Measurements from ENCODE around the gene TTC39C. TPM values are rescaled to one million over a fixed set of nuclear protein-coding genes. Genes with fewer than 3 reads are reported as not detected.

The TTC39C gene
- total and polyA plus RNA-seq, 2 experiments from 2014 or later, result 69.4 to 136 TPM

- TF ChIP-seq CTCF (conservative IDR thresholded peaks at IDR 0.05; ENCODE audit: low read depth in 2 of 2), result no peak
- TF ChIP-seq CREB1 (CRISPR knock-in tag; IDR thresholded peaks at IDR 0.05; ENCODE audit: low read depth), result no peak
- no peak for TF ChIP-seq POLR2AphosphoS5 (IDR thresholded peaks at IDR 0.05; ENCODE audit: low read depth)
- TF ChIP-seq ZNF114 (CRISPR knock-in tag; IDR thresholded peaks at IDR 0.05), result no peak
- no peak for TF ChIP-seq JUNB (IDR thresholded peaks at IDR 0.05; ENCODE audit: unreplicated experiment)
- TF ChIP-seq EZH2 (IDR thresholded peaks at IDR 0.05; ENCODE audit: low read depth, unreplicated experiment), result no peak
These were observed 62.4 kb downstream of the TTC39C start (continued) for GRCh38 chr18:24076950-24077349.

- no peak for TF ChIP-seq JUNB (IDR thresholded peaks at IDR 0.05; ENCODE audit: unreplicated experiment)
- no peak for TF ChIP-seq ZNF114 (CRISPR knock-in tag; IDR thresholded peaks at IDR 0.05)
- no peak for TF ChIP-seq CTCF (conservative IDR thresholded peaks at IDR 0.05; ENCODE audit: low read depth in 2 of 2)
- no peak for TF ChIP-seq NANOG (IDR thresholded peaks at IDR 0.05; ENCODE audit: borderline replicate concordance)
- no peak for TF ChIP-seq STAT1 (IDR thresholded peaks at IDR 0.05; ENCODE audit: unreplicated experiment)
- no peak for TF ChIP-seq CREB1 (CRISPR knock-in tag; IDR thresholded peaks at IDR 0.05; ENCODE audit: low read depth)
- TF ChIP-seq ETS1 (IDR thresholded peaks at IDR 0.05), result no peak
- no peak for TF ChIP-seq ZNF331 (CRISPR knock-in tag; IDR thresholded peaks at IDR 0.05; ENCODE audit: low read depth)
- no peak for TF ChIP-seq POLR2AphosphoS5 (IDR thresholded peaks at IDR 0.05; ENCODE audit: low read depth)
- H3K36me3 ChIP-seq (ENCODE audit: insufficient read depth), result peaks cover 28% of the 10 kb centered on the region; the same call in 1 of the 2 replicates
- peak overlapping the region; percentile 26; the same call in 1 of the 2 replicates for H3K27ac Mint-ChIP-seq
These were observed 63.8 kb downstream of the TTC39C start for GRCh38 chr18:24078391-24078790.

More at GRCh38 chr18:24078391-24078790, 63.8 kb downstream of the TTC39C start:
- peak overlapping the region; percentile 12; the same call in 1 of the 2 replicates for H3K27ac ChIP-seq (ENCODE audit: low read depth)
- H3K4me3 ChIP-seq, result no peak overlapping the region
- peaks cover 23% of the 10 kb centered on the region for H3K36me3 Mint-ChIP-seq (ENCODE audit: low read depth)
- no peaks in the 10 kb centered on the region for H3K9me2 ChIP-seq (ENCODE audit: insufficient read depth)
- H3K79me2 ChIP-seq (replicated peaks; ENCODE audit: insufficient read depth), result peaks cover 3% of the 10 kb centered on the region; the same call in 1 of the 2 replicates
- no peaks in the 10 kb centered on the region for H3K27me3 Mint-ChIP-seq (ENCODE audit: insufficient read depth, low read depth, poor library complexity)
- no peak overlapping the region for H2AFZ ChIP-seq
- peaks cover 11% of the 10 kb centered on the region for H3K4me1 Mint-ChIP-seq
- no peaks in the 10 kb centered on the region for H3K27me3 ChIP-seq (ENCODE audit: insufficient read depth)
- DNase-seq (ENCODE audit: low spot score) (no peak), ATAC-seq (no peak; the same call in 2 of the 3 replicates)
- H3F3A ChIP-seq (replicated peaks; ENCODE audit: low read depth), result 0 out of 2 replicates have a peak, but pooled peaks cover 4% of the 10 kb centered on the region
- H3K4me2 ChIP-seq, result no peak overlapping the region
- 0 out of 2 replicates have a peak, but pooled peaks cover 7% of the 10 kb centered on the region for H3K4me1 ChIP-seq (ENCODE audit: insufficient read depth)
- peaks cover 4% of the 10 kb centered on the region; the same call in 1 of the 3 replicates for H3K9me3 Mint-ChIP-seq
- H4K20me1 ChIP-seq (replicated peaks; ENCODE audit: insufficient read depth), result peaks cover 5% of the 10 kb centered on the region; the same call in 1 of the 2 replicates
- no peak overlapping the region for H3K4me3 Mint-ChIP-seq

All from GM23338 (cell line).